Spleen (tissue), 11 donors: Measurements from ENCODE around the gene SPON1. TPM values are rescaled to one million over a fixed set of nuclear protein-coding genes. Genes with fewer than 3 reads are reported as not detected.
A peak's percentile ranks its signal among the peaks of the same experiment; 100 is the strongest.

ENCODE experiments used
- DNase-seq: peaks from one replicate; pipeline ENCODE4 v3.0.0-alpha.2; 2020
- H3K27ac ChIP-seq, 8 donors: fragments of 200-600 bp; sonication (generic) in 7 of 8; 1 replicate in 4 of 8; 2 replicates in 4 of 8; pipeline versions ENCODE4 v1.5.0 to v1.8.0; 2016 to 2021; ENCODE audit warnings: inconsistent platforms in 4 of 8, mild to moderate bottlenecking in 4 of 8, moderate library complexity in 1 of 8
- H3K27me3 ChIP-seq, 7 donors: fragments of 200-600 bp; sonication (generic) in 6 of 7; replicated peaks in 1 of 7; 1 replicate in 4 of 7; 2 replicates in 3 of 7; pipeline versions ENCODE4 v1.5.0 to v1.8.0; 2016 to 2021; ENCODE audit warnings: inconsistent platforms in 3 of 7, mild to moderate bottlenecking in 1 of 7
- H3K36me3 ChIP-seq, 6 donors: fragments of 200-600 bp; sonication (generic) in 5 of 6; 1 replicate in 4 of 6; 2 replicates in 2 of 6; pipeline versions ENCODE4 v1.5.0 to v1.8.0; 2016 to 2021; ENCODE audit warnings: inconsistent platforms in 2 of 6
- H3K4me1 ChIP-seq, 6 donors: fragments of 200-600 bp; sonication (generic) in 5 of 6; 1 replicate in 3 of 6; 2 replicates in 3 of 6; pipeline versions ENCODE4 v1.5.0 to v1.8.0; 2016 to 2021; ENCODE audit warnings: inconsistent platforms in 3 of 6
- H3K4me3 ChIP-seq, 8 donors: fragments of 200-600 bp; sonication (generic) in 7 of 8; 1 replicate in 4 of 8; 2 replicates in 4 of 8; pipeline versions ENCODE4 v1.5.0 to v1.8.0; 2016 to 2021; ENCODE audit warnings: inconsistent platforms in 4 of 8, mild to moderate bottlenecking in 4 of 8, moderate library complexity in 2 of 8
- H3K9me3 ChIP-seq, 8 donors: fragments of 200-600 bp; sonication (generic) in 7 of 8; 1 replicate in 4 of 8; 2 replicates in 4 of 8; pipeline versions ENCODE4 v1.5.0 to v1.8.0; 2016 to 2021; ENCODE audit warnings: inconsistent platforms in 4 of 8
- POLR2A ChIP-seq, 3 donors: fragments of 450-650 bp; IDR thresholded peaks; one replicate each; pipeline ENCODE4 v1.5.1; 2017; ENCODE audit warnings: antibody characterized with exemption in 3 of 3, mild to moderate bottlenecking in 1 of 3
- POLR2AphosphoS5 ChIP-seq, 3 donors: sonication (generic); formaldehyde crosslinking; IDR thresholded peaks; one replicate each; pipeline ENCODE4 v1.5.1; 2017; ENCODE audit warnings: antibody characterized with exemption in 3 of 3
- WGBS, 5 donors: extraction: QIAGEN DNeasy Blood & Tissue Kit in 3 of 5; methylation state at CpG; one replicate each; pipeline versions ENCODE4 v1.1.5 to v1.1.7; 2013 to 2018; 5-methylcytosine and 5-hydroxymethylcytosine counted together
- intact Hi-C: fragments of 100-400 bp; cut with DNase I; formaldehyde crosslinking; loops from one replicate; pipeline ENCODE4 v1.15.0; 2023; ENCODE audit warnings: low total_unique reads
- polyA plus RNA-seq, 3 donors: library from polyadenylated mRNA; stranded (reverse); fragments of 200-250 nt; gene quantifications; one replicate each; pipeline ENCODE4 v1.2.1, GENCODE V29; 2013
- total RNA-seq, 7 donors: library from RNA; depleted of rRNA in 3 of 7; stranded (reverse); fragments of >200 nt in 3 of 7; fragmentation: NEBNext Ultra II Directional in 4 of 7; extraction: Animal tissue kit (Norgen Biotek cat#: 25700) in 4 of 7; gene quantifications; one replicate each; pipeline versions ENCODE4 v1.1.0 to v1.2.1, GENCODE V29; 2016 to 2021
- TF ChIP-seq, protein P1 (sequence below), 11 experiments: fragments of 200-600 bp in 7 of 11; fragments of 450-650 bp in 4 of 11; sonication (generic) in 4 of 11; IDR thresholded peaks in 8 of 11; conservative IDR thresholded peaks in 3 of 11; 1 replicate in 7 of 11; 2 replicates in 4 of 11; pipeline versions ENCODE4 v1.4.0 to v1.8.0; 2016 to 2021; ENCODE audit warnings: antibody characterized with exemption in 11 of 11, inconsistent platforms in 4 of 11, mild to moderate bottlenecking in 1 of 11
- donor health status: healthy with polysubstance abuse.
- donor health status: DM: no; HTN: no; CAD: no; lungs with moderate emphysema.
- donor health status: DM: no; HTN: no; CAD: no.
- donor health status: Bipolar disorder and iron deficiency.
- donor health status: healthy.
- donor health status: DM: no; HTN: no; CAD: no.
- donor health status: DM: yes; HTN: yes; CAD: no.

The SPON1 gene
- total and polyA plus RNA-seq, 10 donors = 0.72 to 99.2 (median 10.1) TPM

DNA sequence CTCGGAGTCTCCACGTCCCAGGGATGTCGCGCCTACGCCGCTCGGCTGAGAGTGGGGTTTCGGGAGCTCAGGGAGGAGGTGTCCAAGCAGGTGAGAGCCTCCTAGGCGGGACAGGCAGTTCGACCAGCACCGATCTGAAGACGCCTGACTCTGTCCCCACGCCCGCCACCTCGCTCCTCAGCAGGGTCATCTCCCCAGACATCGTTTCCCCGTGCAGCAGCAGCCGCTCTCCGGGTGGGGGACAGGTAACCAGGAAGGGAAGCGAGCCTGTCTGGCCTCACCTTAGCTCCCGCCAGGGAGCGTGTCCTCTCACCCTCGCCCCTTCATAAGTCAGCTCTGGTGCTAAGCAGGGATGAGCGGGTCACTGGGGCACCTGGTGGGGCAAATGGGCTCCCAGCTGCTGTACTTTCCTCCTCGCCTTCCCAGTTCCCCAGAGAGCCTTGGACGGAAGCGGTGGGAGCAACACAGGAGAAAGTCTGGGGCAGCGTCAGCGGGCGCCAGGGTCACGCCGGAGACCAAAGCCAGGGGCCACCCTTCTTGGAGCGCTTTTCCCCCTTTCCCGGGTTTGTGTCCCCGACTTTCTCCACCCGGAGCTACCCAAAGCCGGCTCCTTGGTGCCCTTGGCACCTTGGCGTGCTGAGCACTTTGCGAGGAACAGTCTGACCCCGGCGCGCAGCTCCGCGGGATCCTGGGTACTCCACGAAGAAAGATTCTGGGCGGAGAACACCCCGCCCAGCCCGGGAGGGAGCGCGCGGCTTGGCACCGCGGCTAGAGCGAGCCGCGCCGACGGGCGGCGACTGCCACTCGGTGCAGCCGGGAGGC is 1.6 kb downstream of the SPON1 start:
- Histone ChIP-seq H3K4me1 (peaks cover 4 to 31% (median 27%) of the 10 kb centered on the region in 6 donors), H3K27me3 (peaks cover 5 to 97% (median 53%) of the 10 kb centered on the region in 7 donors), H3K9me3 (no peaks in the 10 kb centered on the region), H3K4me3 (peak overlapping the region in 7 of 8 donors; percentile 15 to 67 (median 40)), H3K27ac (peak overlapping the region in 2 of 8 donors; percentile 52 to 65), H3K36me3 (no peaks in the 10 kb centered on the region)
- no peak for DNase-seq
- TF ChIP-seq, protein P1, sequence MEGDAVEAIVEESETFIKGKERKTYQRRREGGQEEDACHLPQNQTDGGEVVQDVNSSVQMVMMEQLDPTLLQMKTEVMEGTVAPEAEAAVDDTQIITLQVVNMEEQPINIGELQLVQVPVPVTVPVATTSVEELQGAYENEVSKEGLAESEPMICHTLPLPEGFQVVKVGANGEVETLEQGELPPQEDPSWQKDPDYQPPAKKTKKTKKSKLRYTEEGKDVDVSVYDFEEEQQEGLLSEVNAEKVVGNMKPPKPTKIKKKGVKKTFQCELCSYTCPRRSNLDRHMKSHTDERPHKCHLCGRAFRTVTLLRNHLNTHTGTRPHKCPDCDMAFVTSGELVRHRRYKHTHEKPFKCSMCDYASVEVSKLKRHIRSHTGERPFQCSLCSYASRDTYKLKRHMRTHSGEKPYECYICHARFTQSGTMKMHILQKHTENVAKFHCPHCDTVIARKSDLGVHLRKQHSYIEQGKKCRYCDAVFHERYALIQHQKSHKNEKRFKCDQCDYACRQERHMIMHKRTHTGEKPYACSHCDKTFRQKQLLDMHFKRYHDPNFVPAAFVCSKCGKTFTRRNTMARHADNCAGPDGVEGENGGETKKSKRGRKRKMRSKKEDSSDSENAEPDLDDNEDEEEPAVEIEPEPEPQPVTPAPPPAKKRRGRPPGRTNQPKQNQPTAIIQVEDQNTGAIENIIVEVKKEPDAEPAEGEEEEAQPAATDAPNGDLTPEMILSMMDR (IDR thresholded peaks at IDR 0.05 in 8 of 11, conservative IDR thresholded peaks at IDR 0.05 in 3 of 11) = no peak
- TF ChIP-seq POLR2AphosphoS5 (IDR thresholded peaks at IDR 0.05) = peak in 1 of 3 donors; percentile 44
- WGBS, 5 donors = 5 to 13% (median 8%) methylated on average over 33 to 62 of the region's 62 CpGs
- intact Hi-C loops = no loop called here

- Histone ChIP-seq H3K9me3 (no peaks in the 10 kb centered on the region), H3K4me3 (peak overlapping the region in 5 of 8 donors; percentile 37 to 67 (median 40)), H3K27me3 (peaks cover 5 to 93% (median 53%) of the 10 kb centered on the region in 7 donors), H3K4me1 (peaks cover 4 to 31% (median 27%) of the 10 kb centered on the region in 6 donors), H3K36me3 (no peaks in the 10 kb centered on the region), H3K27ac (no peak overlapping the region)
- intact Hi-C loops = no loop called here
- no peak for TF ChIP-seq POLR2AphosphoS5 (IDR thresholded peaks at IDR 0.05)
- TF ChIP-seq POLR2A (IDR thresholded peaks at IDR 0.05) = no peak
- TF ChIP-seq, protein P1 (IDR thresholded peaks at IDR 0.05 in 8 of 11, conservative IDR thresholded peaks at IDR 0.05 in 3 of 11) = no peak
- DNase-seq = no peak
- WGBS, 5 donors = 30 to 44% (median 32%) methylated on average over 5 to 7 of the region's 7 CpGs
Measured at GRCh38 chr11:13964771-13965074, 2.2 kb downstream of the SPON1 start.

DNA sequence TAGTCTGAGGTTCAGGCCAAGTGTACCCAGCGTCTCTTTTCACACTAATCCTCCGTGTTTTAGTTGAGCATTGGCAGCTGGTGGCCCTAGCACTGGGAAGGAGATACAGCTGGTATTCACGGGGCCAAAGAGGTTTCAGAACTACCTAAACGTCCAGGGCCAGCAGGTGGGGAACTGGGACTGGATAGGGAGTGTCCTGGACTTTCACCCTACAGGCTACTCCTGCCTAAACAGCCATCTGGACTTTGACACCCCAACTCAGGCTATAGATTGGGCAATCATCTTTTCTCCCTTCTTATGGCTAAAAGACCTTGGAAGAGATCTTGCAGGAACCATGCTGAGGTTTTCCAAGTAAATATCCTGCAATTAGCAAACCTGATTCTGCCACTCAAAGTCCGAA is 2.8 kb downstream of the SPON1 start:
- DNase-seq = no peak
- Histone ChIP-seq H3K27me3 (peaks cover 5 to 93% (median 53%) of the 10 kb centered on the region in 7 donors), H3K4me1 (peaks cover 4 to 31% (median 27%) of the 10 kb centered on the region in 6 donors), H3K4me3 (peak overlapping the region in 1 of 8 donors; percentile 51), H3K36me3 (no peaks in the 10 kb centered on the region), H3K9me3 (no peaks in the 10 kb centered on the region), H3K27ac (no peak overlapping the region)
- TF ChIP-seq, protein P1 (IDR thresholded peaks at IDR 0.05 in 8 of 11, conservative IDR thresholded peaks at IDR 0.05 in 3 of 11) = no peak
- TF ChIP-seq POLR2AphosphoS5 (IDR thresholded peaks at IDR 0.05) = no peak
- TF ChIP-seq POLR2A (IDR thresholded peaks at IDR 0.05) = no peak
- 57 to 80% (median 69%) methylated on average over 5 of the region's 5 CpGs for WGBS, 5 donors
- intact Hi-C loops = no loop called here

- Histone ChIP-seq H3K4me1 (peaks cover 4 to 31% (median 27%) of the 10 kb centered on the region in 6 donors), H3K9me3 (no peaks in the 10 kb centered on the region), H3K4me3 (peak overlapping the region in 1 of 8 donors; percentile 51), H3K27ac (no peak overlapping the region), H3K36me3 (no peaks in the 10 kb centered on the region), H3K27me3 (peaks cover 5 to 86% (median 48%) of the 10 kb centered on the region in 7 donors)
- intact Hi-C loops = no loop called here
- TF ChIP-seq POLR2AphosphoS5 (IDR thresholded peaks at IDR 0.05) (no peak), POLR2A (IDR thresholded peaks at IDR 0.05) (no peak)
- TF ChIP-seq, protein P1 (IDR thresholded peaks at IDR 0.05 in 8 of 11, conservative IDR thresholded peaks at IDR 0.05 in 3 of 11) = no peak
- DNase-seq = no peak
- WGBS, 5 donors = 65 to 87% (median 80%) methylated on average over 3 of the region's 3 CpGs
Measured at GRCh38 chr11:13966013-13966412, 3.5 kb downstream of the SPON1 start.
